UCSD-AML1 (cell line): ENCODE data around the gene PLBD2.

Experiments
- DNase-seq: peaks from one replicate; lab custom pipeline; 2025; ENCODE audit not compliant: unreplicated experiment; lab: John Stamatoyannopoulos, UW

PLBD2 gene

GRCh38 chr12:113414519-113415038 is 56.2 kb downstream of the PLBD2 start:
- no peak for DNase-seq

GRCh38 chr12:113416091-113416754 is 57.8 kb downstream of the PLBD2 start:
- DNase-seq = peak; percentile 33

- no peak for DNase-seq
Observed at GRCh38 chr12:113418213-113418879, 60.0 kb downstream of the PLBD2 start.

- DNase-seq = no peak
Observed at GRCh38 chr12:113420996-113421595, 62.7 kb downstream of the PLBD2 start.

- peak; percentile 83 for DNase-seq
Observed at GRCh38 chr12:113422030-113422885, 63.9 kb downstream of the PLBD2 start, which contains the start of gene SDSL. Gene SDSL (plus strand): TSS chr12:113422380. CDS start chr12:113427983, 5,603 bp downstream.

GRCh38 chr12:113422886-113423669 is 64.7 kb downstream of the PLBD2 start:
- peak; percentile 18 for DNase-seq

- DNase-seq = no peak
Observed at GRCh38 chr12:113424456-113424855, 66.1 kb downstream of the PLBD2 start.

- DNase-seq = peak; percentile 73
Observed at GRCh38 chr12:113424915-113425823, 66.8 kb downstream of the PLBD2 start.

- DNase-seq = no peak
Observed at GRCh38 chr12:113425960-113426453, 67.6 kb downstream of the PLBD2 start.

GRCh38 chr12:113427882-113428281 is 69.5 kb downstream of the PLBD2 start:
- DNase-seq = no peak

- no peak for DNase-seq
Observed at GRCh38 chr12:113428482-113428881, 70.1 kb downstream of the PLBD2 start.

GRCh38 chr12:113432986-113433385 is 74.6 kb downstream of the PLBD2 start:
- no peak for DNase-seq

GRCh38 chr12:113435367-113435766 is 77.0 kb downstream of the PLBD2 start:
- DNase-seq = no peak

- no peak for DNase-seq
Observed at GRCh38 chr12:113436586-113436985, 78.2 kb downstream of the PLBD2 start.

- DNase-seq = no peak
Observed at GRCh38 chr12:113436993-113437728, 78.8 kb downstream of the PLBD2 start.

GRCh38 chr12:113437729-113438100 is 79.3 kb downstream of the PLBD2 start:
- DNase-seq = no peak

- DNase-seq = no peak
Observed at GRCh38 chr12:113438523-113439300, 80.3 kb downstream of the PLBD2 start.

GRCh38 chr12:113439301-113439597 is 80.9 kb downstream of the PLBD2 start:
- no peak for DNase-seq
